IPS-11a (cell line): ENCODE measurements around the gene PRPF19.

ENCODE experiments used
- H3K4me3 ChIP-seq: one replicate; pipeline ENCODE4 v1.5.1; 2013; ENCODE audit warnings: low read depth, low read length, control low read depth

Gene PRPF19

DNA sequence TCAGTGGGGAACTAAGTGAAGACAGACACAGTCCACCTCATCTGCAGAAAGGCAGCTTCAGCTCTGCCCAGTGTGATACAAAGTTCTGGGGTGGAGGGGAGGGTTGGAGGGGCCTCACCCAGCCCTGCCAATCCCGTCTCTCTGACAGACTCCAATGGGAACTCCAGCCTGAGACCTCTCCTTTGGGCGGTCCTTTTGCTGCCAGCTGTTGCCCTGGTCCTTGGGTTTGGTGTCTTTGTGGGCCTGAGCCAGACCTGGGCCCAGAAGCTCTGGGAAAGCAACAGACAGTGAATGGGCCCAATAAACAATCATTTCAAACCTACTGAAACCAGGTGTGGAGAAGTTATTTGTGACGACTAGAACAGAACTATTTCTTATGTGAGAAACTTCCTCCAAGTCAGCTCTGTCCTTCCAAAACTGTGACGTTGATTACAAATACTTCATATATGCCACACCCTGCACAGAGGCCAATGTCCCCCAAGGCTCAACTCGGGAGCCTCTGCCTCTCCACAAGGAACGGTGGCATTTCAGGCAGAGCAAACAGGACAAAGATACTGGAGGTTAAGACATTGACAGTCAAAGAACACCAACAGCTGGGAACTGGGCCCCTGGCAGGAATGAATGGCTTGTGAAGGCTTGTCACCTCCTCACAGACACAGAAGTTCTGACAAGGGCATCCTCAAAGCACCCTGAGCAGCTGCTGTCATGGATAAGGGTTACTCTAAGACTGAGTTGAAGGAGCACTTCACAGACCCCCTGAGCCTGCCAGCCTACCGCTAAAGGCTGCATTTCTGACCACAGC is 30.8 kb downstream of the PRPF19 start:
- H3K4me3 ChIP-seq: no peak overlapping the region

- no peak overlapping the region for H3K4me3 ChIP-seq
Measured at GRCh38 chr11:60874421-60875365, 31.7 kb downstream of the PRPF19 start.

- no peak overlapping the region for H3K4me3 ChIP-seq
Measured at GRCh38 chr11:60873533-60873932, 32.9 kb downstream of the PRPF19 start.

GRCh38 chr11:60872961-60873524 is 33.3 kb downstream of the PRPF19 start:
- H3K4me3 ChIP-seq: no peak overlapping the region

DNA sequence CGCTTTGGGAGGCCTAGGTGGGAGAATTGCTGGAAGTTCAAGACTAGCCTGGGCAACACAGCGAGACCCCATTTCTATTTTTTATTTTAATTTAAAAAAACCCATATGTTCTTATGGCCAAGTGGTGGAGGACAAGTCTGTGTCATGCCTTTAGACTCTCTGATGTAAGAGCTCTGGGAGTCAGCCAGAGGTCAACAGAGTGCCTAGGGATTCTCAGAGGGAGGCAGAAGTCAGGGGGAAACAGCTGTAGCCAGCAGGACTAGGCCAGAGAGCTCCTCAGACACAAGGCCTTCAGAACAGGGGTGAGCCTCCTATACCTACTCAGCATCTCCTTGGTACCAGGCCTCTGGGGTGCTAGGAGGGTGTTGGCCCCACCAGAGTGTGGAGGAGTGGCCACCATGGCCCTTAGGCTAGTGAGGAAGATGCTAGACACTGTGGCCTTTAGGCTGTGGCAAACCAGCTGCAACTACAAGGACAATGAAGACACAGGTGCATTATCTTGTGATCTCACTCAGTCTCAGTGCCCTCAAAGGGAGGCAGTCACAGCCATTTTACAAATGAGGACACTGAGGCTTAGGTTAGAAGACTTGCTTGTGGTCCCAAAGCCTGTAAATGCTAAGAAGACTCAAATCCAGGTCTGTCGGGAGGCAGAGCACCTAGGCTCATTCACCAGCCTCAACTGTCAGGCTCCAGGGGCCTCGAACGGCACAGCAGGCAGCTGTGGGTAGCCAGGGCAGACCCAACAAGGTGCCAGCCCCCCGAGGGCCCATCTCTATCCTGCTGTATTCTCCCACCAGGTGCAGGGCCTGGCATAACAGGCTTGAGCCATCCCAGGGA is 34.0 kb downstream of the PRPF19 start:
- H3K4me3 ChIP-seq: no peak overlapping the region

DNA sequence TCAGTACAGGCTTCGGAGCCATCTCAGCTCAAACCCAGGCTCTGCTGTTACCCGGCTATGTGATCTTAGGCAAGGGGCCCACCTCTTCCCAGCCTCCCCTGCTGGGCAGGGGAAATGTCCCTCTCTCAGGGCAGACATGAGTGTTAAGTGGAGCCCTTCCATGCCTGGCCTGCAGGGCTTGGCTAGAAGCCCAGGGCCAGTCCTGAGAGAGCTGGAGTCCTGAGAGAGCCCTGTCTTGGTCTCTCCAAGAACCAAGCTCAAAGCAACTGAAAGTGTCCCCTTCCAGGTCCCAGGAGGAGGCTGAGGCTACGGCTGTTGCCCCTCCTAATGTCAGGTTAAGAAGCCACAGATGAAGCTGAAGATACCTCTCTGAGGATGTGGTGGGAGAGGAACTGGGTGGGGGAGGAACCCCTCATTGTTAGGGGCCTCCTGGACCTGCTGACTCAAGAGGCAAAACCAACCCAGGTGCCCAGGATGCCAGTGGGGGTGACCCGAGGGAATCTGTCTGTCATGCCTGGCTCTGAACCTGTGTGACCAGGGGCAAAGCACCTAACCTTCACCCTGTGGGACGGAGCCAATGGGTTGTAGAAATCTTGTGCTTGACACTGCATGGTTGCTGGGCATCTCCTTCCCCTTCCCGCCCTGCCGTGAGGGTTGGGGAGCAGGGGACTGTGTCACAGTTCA is 34.9 kb downstream of the PRPF19 start:
- no peak overlapping the region for H3K4me3 ChIP-seq

GRCh38 chr11:60870733-60871377 is 35.5 kb downstream of the PRPF19 start:
- H3K4me3 ChIP-seq: no peak overlapping the region

DNA sequence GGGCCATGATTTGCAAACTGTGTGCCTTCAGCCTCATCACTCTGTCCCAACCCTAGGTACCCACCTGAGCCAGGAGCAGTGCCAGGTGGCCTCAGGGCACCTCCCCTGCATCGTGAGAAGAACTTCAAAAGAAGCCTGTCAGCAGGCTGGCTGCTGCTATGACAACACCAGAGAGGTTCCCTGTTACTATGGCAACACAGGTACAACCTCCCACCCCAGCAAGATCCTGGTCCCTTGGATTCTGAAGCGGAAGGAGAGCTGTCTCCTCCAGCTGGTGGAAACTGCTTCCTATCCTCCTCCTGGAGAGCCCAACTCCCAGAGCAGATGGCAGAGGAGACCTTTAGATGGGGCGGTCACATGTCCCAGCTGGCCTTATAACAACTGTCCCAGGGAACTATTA is 36.1 kb downstream of the PRPF19 start:
- no peak overlapping the region for H3K4me3 ChIP-seq

DNA sequence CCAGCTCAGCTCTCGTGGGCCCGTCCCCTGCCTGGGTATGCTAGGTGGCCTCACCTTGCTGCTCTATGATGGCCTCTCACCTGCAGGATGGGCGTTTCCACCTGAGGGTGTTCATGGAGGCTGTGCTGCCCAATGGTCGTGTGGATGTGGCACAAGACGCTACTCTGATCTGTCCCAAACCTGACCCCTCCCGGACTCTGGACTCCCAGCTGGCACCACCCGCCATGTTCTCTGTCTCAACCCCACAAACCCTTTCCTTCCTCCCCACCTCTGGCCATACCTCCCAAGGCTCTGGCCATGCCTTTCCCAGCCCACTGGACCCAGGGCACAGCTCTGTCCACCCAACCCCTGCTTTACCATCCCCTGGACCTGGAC is 36.9 kb downstream of the PRPF19 start:
- H3K4me3 ChIP-seq: no peak overlapping the region

GRCh38 chr11:60868682-60869450 is 37.5 kb downstream of the PRPF19 start:
- H3K4me3 ChIP-seq: no peak overlapping the region

- H3K4me3 ChIP-seq: no peak overlapping the region
Measured at GRCh38 chr11:60867871-60868681, 38.3 kb downstream of the PRPF19 start.

- no peak within 1 kb of the TSS for H3K4me3 ChIP-seq
Measured at GRCh38 chr11:60866911-60867870, 39.2 kb downstream of the PRPF19 start, which contains the start of gene ZP1. ZP1 (plus strand) TSS chr11:60867542; CDS start chr11:60867562, 20 bp downstream.

- H3K4me3 ChIP-seq: no peak overlapping the region
Measured at GRCh38 chr11:60864856-60865513, 41.4 kb downstream of the PRPF19 start.

- H3K4me3 ChIP-seq: no peak overlapping the region
Measured at GRCh38 chr11:60863550-60864521, 42.5 kb downstream of the PRPF19 start.

GRCh38 chr11:60862171-60862570 is 44.2 kb downstream of the PRPF19 start:
- H3K4me3 ChIP-seq: no peak overlapping the region
